Smooth muscle cell (in vitro differentiated cells): ENCODE results near the gene C1orf185. TPM values are rescaled to one million over a fixed set of nuclear protein-coding genes. Genes with fewer than 3 reads are reported as not detected.

Experiments used
- DNase-seq: peaks from one replicate; lab custom pipeline; 2025; ENCODE audit not compliant: unreplicated experiment; lab: John Stamatoyannopoulos, UW
- H2AFZ ChIP-seq: fragments of 200-600 bp; sonication (generic); 2 replicates; pipeline ENCODE4 v1.6.0; 2016; ENCODE audit warnings: antibody characterized with exemption, low read depth, mild to moderate bottlenecking
- H3F3A ChIP-seq: fragments of 200-600 bp; sonication (generic); 2 replicates; pipeline ENCODE4 v1.6.0; 2017; ENCODE audit warnings: antibody characterized with exemption, low read depth
- H3K27ac ChIP-seq: fragments of 200-600 bp; sonication (generic); 2 replicates; pipeline ENCODE4 v1.5.1; 2016; ENCODE audit warnings: low read depth, mild to moderate bottlenecking
- H3K27me3 ChIP-seq: fragments of 200-600 bp; sonication (generic); 2 replicates; pipeline ENCODE4 v1.6.1; 2016; ENCODE audit warnings: low read depth, mild to moderate bottlenecking
- H3K36me3 ChIP-seq: fragments of 200-600 bp; sonication (generic); 2 replicates; pipeline ENCODE4 v1.5.1; 2016; ENCODE audit warnings: low read depth
- H3K4me1 ChIP-seq: fragments of 200-600 bp; sonication (generic); 2 replicates; pipeline ENCODE4 v1.5.1; 2016; ENCODE audit warnings: low read depth
- H3K4me2 ChIP-seq: fragments of 200-600 bp; sonication (generic); 2 replicates; pipeline ENCODE4 v1.6.0; 2016; ENCODE audit warnings: mild to moderate bottlenecking
- H3K4me3 ChIP-seq: fragments of 200-600 bp; sonication (generic); 2 replicates; pipeline ENCODE4 v1.5.1; 2016; ENCODE audit warnings: mild to moderate bottlenecking
- H3K79me2 ChIP-seq: fragments of 200-600 bp; sonication (generic); 2 replicates; pipeline ENCODE4 v1.6.0; 2016; ENCODE audit warnings: low read depth, mild to moderate bottlenecking
- H3K9ac ChIP-seq: fragments of 200-600 bp; sonication (generic); 2 replicates; pipeline ENCODE4 v1.6.0; 2016; ENCODE audit warnings: low read depth
- H3K9me3 ChIP-seq: fragments of 200-600 bp; sonication (generic); replicated peaks from 2 replicates; pipeline ENCODE4 v1.5.1; 2016; ENCODE audit warnings: low read depth
- H4K20me1 ChIP-seq: fragments of 200-600 bp; sonication (generic); 2 replicates; pipeline ENCODE4 v1.6.0; 2016; ENCODE audit warnings: low read depth
- CTCF ChIP-seq: fragments of 200-600 bp; sonication (generic); IDR thresholded peaks from 2 replicates; pipeline ENCODE4 v1.5.1; 2017; ENCODE audit warnings: borderline replicate concordance, mild to moderate bottlenecking, antibody characterized with exemption; ENCODE audit not compliant: insufficient read depth, poor library complexity, severe bottlenecking
- WGBS: methylation state at CpG from one replicate; pipeline ENCODE4 v1.1.7; 2016; ENCODE audit warnings: low lambda C conversion rate; 5-methylcytosine and 5-hydroxymethylcytosine counted together
- polyA plus RNA-seq: library from polyadenylated mRNA; unstranded; fragments of >200 nt; fragmentation: Nextera tagmentation; extraction: Ambion mirVana; gene quantifications from 2 replicates; pipeline ENCODE4 v1.2.1, GENCODE V29; 2016
- total RNA-seq: library from RNA; depleted of rRNA; stranded (reverse); fragments of >200 nt; gene quantifications from 2 replicates; pipeline ENCODE4 v1.2.3, GENCODE V29; 2014

C1orf185 gene
- total and polyA plus RNA-seq, 2 experiments from 2014 or later, result not detected

- Histone ChIP-seq H3K27ac (no peak overlapping the region), H3K27me3 (no peaks in the 10 kb centered on the region), H3K4me1 (no peaks in the 10 kb centered on the region), H3F3A (no peaks in the 10 kb centered on the region), H3K9ac (no peak overlapping the region), H4K20me1 (no peaks in the 10 kb centered on the region), H3K4me2 (no peak overlapping the region), H3K36me3 (no peaks in the 10 kb centered on the region), H3K79me2 (no peaks in the 10 kb centered on the region), H3K4me3 (no peak overlapping the region), H3K9me3 (no peaks in the 10 kb centered on the region), H2AFZ (no peak overlapping the region)
- DNase-seq, result no peak
- TF ChIP-seq CTCF, result no peak
- WGBS, result 57% methylated on average over 1 of the region's 1 CpG
These were observed 8.4 kb upstream of the C1orf185 start for GRCh38 chr1:51093581-51093980.

GRCh38 chr1:51097171-51097570, 4.9 kb upstream of the C1orf185 start:
- no peaks in the 10 kb centered on the region for H3K79me2 ChIP-seq
- no peak overlapping the region for H3K4me2 ChIP-seq
- H3F3A ChIP-seq, result no peaks in the 10 kb centered on the region
- H4K20me1 ChIP-seq, result no peaks in the 10 kb centered on the region
- H3K36me3 ChIP-seq, result no peaks in the 10 kb centered on the region
- no peak for DNase-seq
- no peak overlapping the region for H3K27ac ChIP-seq
- no peak overlapping the region for H2AFZ ChIP-seq
- no peaks in the 10 kb centered on the region for H3K4me1 ChIP-seq
- H3K9ac ChIP-seq, result no peak overlapping the region
- no peak overlapping the region for H3K4me3 ChIP-seq
- no peak for TF ChIP-seq CTCF
- no peaks in the 10 kb centered on the region for H3K9me3 ChIP-seq
- WGBS, result 91% methylated on average over 1 of the region's 1 CpG
- no peaks in the 10 kb centered on the region for H3K27me3 ChIP-seq

GRCh38 chr1:51100264-51100880, 1.7 kb upstream of the C1orf185 start:
- Histone ChIP-seq H3K36me3 (no peaks in the 10 kb centered on the region), H3K27me3 (no peaks in the 10 kb centered on the region), H3K4me2 (no peak overlapping the region), H3K79me2 (no peaks in the 10 kb centered on the region), H3K4me1 (no peaks in the 10 kb centered on the region), H3K9me3 (no peaks in the 10 kb centered on the region), H3K4me3 (no peak overlapping the region), H4K20me1 (no peaks in the 10 kb centered on the region), H3K27ac (no peak overlapping the region), H3F3A (no peaks in the 10 kb centered on the region), H2AFZ (no peak overlapping the region), H3K9ac (no peak overlapping the region)
- WGBS, result 79% methylated on average over 3 of the region's 3 CpGs
- TF ChIP-seq CTCF, result no peak
- no peak for DNase-seq

GRCh38 chr1:51114137-51114536, 12.1 kb downstream of the C1orf185 start:
- Histone ChIP-seq H2AFZ (no peak overlapping the region), H3K4me3 (no peak overlapping the region), H3F3A (no peaks in the 10 kb centered on the region), H4K20me1 (no peaks in the 10 kb centered on the region), H3K9me3 (no peaks in the 10 kb centered on the region), H3K79me2 (no peaks in the 10 kb centered on the region), H3K4me2 (no peak overlapping the region), H3K36me3 (no peaks in the 10 kb centered on the region), H3K27me3 (peaks cover 13% of the 10 kb centered on the region), H3K4me1 (no peaks in the 10 kb centered on the region), H3K27ac (no peak overlapping the region), H3K9ac (no peak overlapping the region)
- DNase-seq, result no peak
- 85% methylated on average over 6 of the region's 6 CpGs for WGBS
- no peak for TF ChIP-seq CTCF
